Measurements from ENCODE around the gene KLF11.
"Not testable (repeated sequence)": the region's sequence is repeated elsewhere in the genome, so short reads cannot be mapped to it uniquely, and the experiment has no call there.

The KLF11 gene

GRCh38 chr2:10009811-10010781 lies 33.3 kb upstream of the KLF11 start:
- no peak for DNase-seq (ENCODE audit: low read depth)

- DNase-seq (ENCODE audit: low read depth), result not testable (repeated sequence)
Observed at GRCh38 chr2:10010861-10011605, 32.3 kb upstream of the KLF11 start.

GRCh38 chr2:10011606-10012325 lies 31.6 kb upstream of the KLF11 start:
- not testable (repeated sequence) for DNase-seq (ENCODE audit: low read depth)

GRCh38 chr2:10012366-10012962 lies 30.9 kb upstream of the KLF11 start:
- not testable (repeated sequence) for DNase-seq (ENCODE audit: low read depth)

- DNase-seq (ENCODE audit: low read depth), result no peak
Observed at GRCh38 chr2:10012963-10013461, 30.3 kb upstream of the KLF11 start.

GRCh38 chr2:10013651-10014417 lies 29.5 kb upstream of the KLF11 start:
- DNase-seq (ENCODE audit: low read depth), result not testable (repeated sequence)

- DNase-seq (ENCODE audit: low read depth), result no peak
Observed at GRCh38 chr2:10014418-10015190, 28.7 kb upstream of the KLF11 start.

GRCh38 chr2:10015376-10015989 lies 27.9 kb upstream of the KLF11 start:
- not testable (repeated sequence) for DNase-seq (ENCODE audit: low read depth)

- no peak for DNase-seq (ENCODE audit: low read depth)
Observed at GRCh38 chr2:10016001-10016801, 27.1 kb upstream of the KLF11 start.

- DNase-seq (ENCODE audit: low read depth), result no peak
Observed at GRCh38 chr2:10016802-10017258, 26.5 kb upstream of the KLF11 start.

GRCh38 chr2:10017313-10017941 lies 25.9 kb upstream of the KLF11 start:
- DNase-seq (ENCODE audit: low read depth), result no peak

- no peak for DNase-seq (ENCODE audit: low read depth)
Observed at GRCh38 chr2:10019174-10019573, 24.2 kb upstream of the KLF11 start.

GRCh38 chr2:10019602-10020400 lies 23.5 kb upstream of the KLF11 start:
- DNase-seq (ENCODE audit: low read depth), result no peak

- no peak for DNase-seq (ENCODE audit: low read depth)
Observed at GRCh38 chr2:10022041-10022421, 21.3 kb upstream of the KLF11 start.

- DNase-seq (ENCODE audit: low read depth), result no peak
Observed at GRCh38 chr2:10022445-10022844, 20.9 kb upstream of the KLF11 start.

- DNase-seq (ENCODE audit: low read depth), result no peak
Observed at GRCh38 chr2:10022966-10023662, 20.2 kb upstream of the KLF11 start.
